ENCODE data around the gene CPNE4.

GRCh38 chr3:131922356-131922755 lies 112.5 kb downstream of the CPNE4 start:
- TF ChIP-seq CTCF (IDR thresholded peaks at IDR 0.05) (no peak), POLR2A (IDR thresholded peaks at IDR 0.05) (no peak)
